PC-3 (cell line): Measurements from ENCODE around the gene NPW. TPM values are rescaled to one million over a fixed set of nuclear protein-coding genes. Genes with fewer than 3 reads are reported as not detected.

Source experiments
- ATAC-seq: fragments of 200-7000 bp; cut with Tn5 transposase; 2 replicates; pipeline ENCODE4 v1.9.1; 2020; ENCODE audit warnings: mild to moderate bottlenecking, moderate library complexity
- Bru-seq: library from RNA; stranded (reverse); fragments of 400-500 nt; gene quantifications from one replicate; lab custom pipeline; 2021; lab: Mats Ljungman, UMichigan
- BruChase-seq, 2 experiments: library from RNA; stranded (reverse); fragments of 400-500 nt; gene quantifications; one replicate each; lab custom pipeline; 2021; lab: Mats Ljungman, UMichigan
- BruUV-seq: library from RNA; stranded (reverse); fragments of 400-500 nt; replicated peaks from 2 replicates; lab custom pipeline; 2021; lab: Mats Ljungman, UMichigan
- CTCF ChIA-PET: fragments of 300-600 bp; sonication (Branson Sonifier 250); formaldehyde crosslinking; loops from one replicate; lab custom pipeline; 2022; ENCODE audit warnings: antibody characterized with exemption; lab: Charles Lee
- POLR2A ChIA-PET: fragments of 300-600 bp; sonication (Branson Sonifier 250); formaldehyde crosslinking; loops from one replicate; lab custom pipeline; 2022; ENCODE audit warnings: antibody characterized with exemption; ENCODE audit not compliant: unreplicated experiment; lab: Charles Lee
- DNase-seq: peaks from one replicate; pipeline ENCODE4 v3.0.0-alpha.2; 2015
- H2AFZ ChIP-seq: fragments of 300-600 bp; sonication (generic); 2 replicates; pipeline ENCODE4 v1.6.0; 2016; ENCODE audit warnings: antibody characterized with exemption, low read length
- H3F3A ChIP-seq: fragments of 300-600 bp; sonication (generic); one replicate; pipeline ENCODE4 v1.6.0; 2017; ENCODE audit warnings: antibody characterized with exemption, low read length, control low read depth, mild to moderate bottlenecking; ENCODE audit not compliant: unreplicated experiment
- H3K27ac ChIP-seq: fragments of 300-600 bp; sonication (generic); 2 replicates; pipeline ENCODE4 v1.5.1; 2016; ENCODE audit warnings: mild to moderate bottlenecking, low read length
- H3K27me3 ChIP-seq: fragments of 300-600 bp; sonication (generic); 2 replicates; pipeline ENCODE4 v1.6.1; 2016; ENCODE audit warnings: low read length, mixed read lengths
- H3K36me3 ChIP-seq: fragments of 300-600 bp; sonication (generic); 2 replicates; pipeline ENCODE4 v1.6.1; 2016; ENCODE audit warnings: low read depth, mixed run types, low read length, mixed read lengths
- H3K4me1 ChIP-seq: fragments of 300-600 bp; sonication (generic); 2 replicates; pipeline ENCODE4 v1.5.1; 2016; ENCODE audit warnings: low read length; ENCODE audit not compliant: insufficient read depth
- H3K4me2 ChIP-seq: fragments of 300-600 bp; sonication (generic); 2 replicates; pipeline ENCODE4 v1.6.0; 2016; ENCODE audit warnings: low read length
- H3K4me3 ChIP-seq: fragments of 300-600 bp; sonication (generic); 2 replicates; pipeline ENCODE4 v1.5.1; 2016; ENCODE audit warnings: mild to moderate bottlenecking, low read length, mixed read lengths
- H3K79me2 ChIP-seq: fragments of 300-600 bp; sonication (generic); 2 replicates; pipeline ENCODE4 v1.6.1; 2017; ENCODE audit warnings: low read length, mixed read lengths
- H3K9ac ChIP-seq: fragments of 300-600 bp; sonication (generic); 2 replicates; pipeline ENCODE4 v1.6.0; 2016; ENCODE audit warnings: mild to moderate bottlenecking, low read length
- H3K9me2 ChIP-seq: fragments of 300-600 bp; sonication (generic); replicated peaks from 2 replicates; pipeline ENCODE4 v1.6.1; 2016; ENCODE audit warnings: mixed run types, low read length, mixed read lengths
- H3K9me3 ChIP-seq: fragments of 300-600 bp; sonication (generic); 2 replicates; pipeline ENCODE4 v1.6.1; 2016; ENCODE audit warnings: low read length, mixed read lengths
- H4K20me1 ChIP-seq: fragments of 300-600 bp; sonication (generic); 2 replicates; pipeline ENCODE4 v1.6.1; 2016; ENCODE audit warnings: low read length, mixed read lengths
- CTCF ChIP-seq: fragments of 300-600 bp; sonication (generic); conservative IDR thresholded peaks from 2 replicates; pipeline ENCODE4 v1.5.1; 2017; ENCODE audit warnings: antibody characterized with exemption, low read depth, mild to moderate bottlenecking, low read length
- EZH2 ChIP-seq: fragments of 300-600 bp; sonication (generic); IDR thresholded peaks from one replicate; pipeline ENCODE4 v1.6.1; 2017; ENCODE audit warnings: antibody characterized with exemption, mild to moderate bottlenecking, low read length; ENCODE audit not compliant: unreplicated experiment
- EZH2phosphoT487 ChIP-seq: fragments of 300-600 bp; sonication (generic); IDR thresholded peaks from 2 replicates; pipeline ENCODE4 v1.6.1; 2018; ENCODE audit warnings: mild to moderate bottlenecking, antibody characterized with exemption, low read length, borderline replicate concordance
- intact Hi-C: fragments of 100-400 bp; cut with micrococcal nuclease; formaldehyde crosslinking; loops from 2 replicates; pipeline ENCODE4 v1.9.0; 2023
- long read RNA-seq: library from polyadenylated mRNA; unstranded; transcript quantifications from one replicate; pipeline ENCODE4 v2.0.0, GENCODE V29; 2021; ENCODE audit not compliant: unreplicated experiment
- total RNA-seq: library from RNA; depleted of rRNA; stranded (reverse); fragments of >200 nt; gene quantifications from 2 replicates; pipeline ENCODE4 v1.2.3, GENCODE V29; 2014; rRNA removed

NPW gene
- 3.8 and 5.6 TPM in 2 replicates for total RNA-seq
- percentile 24 among the genes with signal in this experiment for Bru-seq, nascent RNA
- BruChase-seq, experiment 1, labeled RNA remaining after a 6-hour chase = percentile 12 among the genes with signal in this experiment
- percentile 19 among the genes with signal in this experiment for BruChase-seq, experiment 2, labeled RNA remaining after a 2-hour chase
- long read RNA-seq, partial matches to known transcripts = 0 of 2 reads
- long read RNA-seq, other reads (novel, unspliced or antisense) = 0 of 2 reads

- DNase-seq = no peak
- no peak for ATAC-seq
- BruUV-seq = no TSS peak
- ChIA-PET POLR2A (no interaction called here), CTCF (no interaction called here)
- H3K27me3 ChIP-seq = no peaks in the 10 kb centered on the region; the same call in 1 of the 2 replicates
- no peaks in the 10 kb centered on the region for H3K9me3 ChIP-seq
- peak within 1 kb of the TSS; percentile 49 for H3K4me3 ChIP-seq
- H3K79me2 ChIP-seq = no peaks in the 10 kb centered on the region
- H3K9me2 ChIP-seq = no peaks in the 10 kb centered on the region
- H3K4me2 ChIP-seq = peak within 1 kb of the TSS; percentile 64
- H3K9ac ChIP-seq = no peak within 1 kb of the TSS
- H3K27ac ChIP-seq = no peak within 1 kb of the TSS
- H3K4me1 ChIP-seq = peaks cover 24% of the 10 kb centered on the region
- H2AFZ ChIP-seq = peak within 1 kb of the TSS; percentile 26; the same call in 1 of the 2 replicates
- H3K36me3 ChIP-seq = no peaks in the 10 kb centered on the region
- intact Hi-C loops = no loop called here
- no peaks in the 10 kb centered on the region for H3F3A ChIP-seq
- H4K20me1 ChIP-seq = no peaks in the 10 kb centered on the region
- TF ChIP-seq EZH2 (no peak), EZH2phosphoT487 (no peak), CTCF (no peak)
Measured at GRCh38 chr16:2019518-2019920, at the start of gene NPW. TSS of gene NPW (plus strand) at chr16:2019785.

GRCh38 chr16:1971796-1972489, 47.6 kb upstream of the NPW start, which contains the start of gene TBL3:
TSS of gene TBL3 (plus strand) at chr16:1972053. CDS start at chr16:1972165, 112 bp downstream.
- peak within 1 kb of the TSS; percentile 92 for H3K9ac ChIP-seq
- no peak for TF ChIP-seq EZH2phosphoT487
- TF ChIP-seq EZH2 = no peak
- no peak for TF ChIP-seq CTCF
- H3K4me3 ChIP-seq = peak within 1 kb of the TSS; percentile 95
- H3K27ac ChIP-seq = peak within 1 kb of the TSS; percentile 33
- no peaks in the 10 kb centered on the region for H3F3A ChIP-seq
- DNase-seq (peak; percentile 91), ATAC-seq (peak; percentile 88)
- H3K36me3 ChIP-seq = no peaks in the 10 kb centered on the region
- BruUV-seq = no TSS peak
- no peaks in the 10 kb centered on the region for H4K20me1 ChIP-seq
- POLR2A ChIA-PET = no interaction called here
- CTCF ChIA-PET = interaction anchor here (0.5 kb wide), 1 partner anchor 140 kb away, joined by 3 read pairs; no protein-coding TSS in a partner anchor
- H3K9me2 ChIP-seq = no peaks in the 10 kb centered on the region
- H3K27me3 ChIP-seq = no peaks in the 10 kb centered on the region
- H3K4me1 ChIP-seq = no peaks in the 10 kb centered on the region
- H2AFZ ChIP-seq = peak within 1 kb of the TSS; percentile 88
- peak within 1 kb of the TSS; percentile 98 for H3K4me2 ChIP-seq
- intact Hi-C loops = no loop called here
- H3K9me3 ChIP-seq = no peaks in the 10 kb centered on the region
- H3K79me2 ChIP-seq = peaks cover 21% of the 10 kb centered on the region
